HEK293T (cell line): ENCODE data around the gene MYH7.

Experiments
- BHLHE40 ChIP-seq: fragments of 450-650 bp; IDR thresholded peaks from 2 replicates; pipeline ENCODE4 v1.6.1; 2016; ENCODE audit warnings: mild to moderate bottlenecking, moderate library complexity, borderline replicate concordance
- ELF4 ChIP-seq: fragments of 450-650 bp; IDR thresholded peaks from 2 replicates; pipeline ENCODE4 v1.6.1; 2017; ENCODE audit warnings: antibody characterized with exemption
- FOXA1 ChIP-seq: fragments of 450-650 bp; IDR thresholded peaks from 2 replicates; pipeline ENCODE4 v1.6.1; 2016; ENCODE audit warnings: mild to moderate bottlenecking
- FOXK2 ChIP-seq: fragments of 450-650 bp; IDR thresholded peaks from 2 replicates; pipeline ENCODE4 v1.6.1; 2016; ENCODE audit warnings: mild to moderate bottlenecking
- FOXM1 ChIP-seq: fragments of 450-650 bp; IDR thresholded peaks from 2 replicates; pipeline ENCODE4 v1.6.1; 2017; ENCODE audit warnings: mild to moderate bottlenecking, borderline replicate concordance
- HDGF ChIP-seq: fragments of 450-650 bp; IDR thresholded peaks from 2 replicates; pipeline ENCODE4 v1.6.1; 2017; ENCODE audit warnings: antibody characterized with exemption, borderline replicate concordance
- L3MBTL2 ChIP-seq: fragments of 450-650 bp; conservative IDR thresholded peaks from 2 replicates; pipeline ENCODE4 v1.6.1; 2016; ENCODE audit warnings: mild to moderate bottlenecking
- LEF1 ChIP-seq: fragments of 450-650 bp; IDR thresholded peaks from 2 replicates; pipeline ENCODE4 v1.6.1; 2017; ENCODE audit warnings: mild to moderate bottlenecking, borderline replicate concordance
- NFRKB ChIP-seq: fragments of 450-650 bp; IDR thresholded peaks from 2 replicates; pipeline ENCODE4 v1.6.1; 2016; ENCODE audit warnings: mild to moderate bottlenecking, moderate library complexity
- SP1 ChIP-seq: fragments of 450-650 bp; IDR thresholded peaks from 2 replicates; pipeline ENCODE4 v1.6.1; 2017
- SUZ12 ChIP-seq: fragments of 450-650 bp; IDR thresholded peaks from 2 replicates; pipeline ENCODE4 v1.6.1; 2016; ENCODE audit warnings: mild to moderate bottlenecking
- TARDBP ChIP-seq: fragments of 450-650 bp; IDR thresholded peaks from 2 replicates; pipeline ENCODE4 v1.6.1; 2016
- ZNF384 ChIP-seq: fragments of 450-650 bp; IDR thresholded peaks from 2 replicates; pipeline ENCODE4 v1.6.1; 2016
- TF ChIP-seq, protein P1 (sequence below): fragments of 450-650 bp; IDR thresholded peaks from 2 replicates; pipeline ENCODE4 v1.6.1; 2016

DNA sequence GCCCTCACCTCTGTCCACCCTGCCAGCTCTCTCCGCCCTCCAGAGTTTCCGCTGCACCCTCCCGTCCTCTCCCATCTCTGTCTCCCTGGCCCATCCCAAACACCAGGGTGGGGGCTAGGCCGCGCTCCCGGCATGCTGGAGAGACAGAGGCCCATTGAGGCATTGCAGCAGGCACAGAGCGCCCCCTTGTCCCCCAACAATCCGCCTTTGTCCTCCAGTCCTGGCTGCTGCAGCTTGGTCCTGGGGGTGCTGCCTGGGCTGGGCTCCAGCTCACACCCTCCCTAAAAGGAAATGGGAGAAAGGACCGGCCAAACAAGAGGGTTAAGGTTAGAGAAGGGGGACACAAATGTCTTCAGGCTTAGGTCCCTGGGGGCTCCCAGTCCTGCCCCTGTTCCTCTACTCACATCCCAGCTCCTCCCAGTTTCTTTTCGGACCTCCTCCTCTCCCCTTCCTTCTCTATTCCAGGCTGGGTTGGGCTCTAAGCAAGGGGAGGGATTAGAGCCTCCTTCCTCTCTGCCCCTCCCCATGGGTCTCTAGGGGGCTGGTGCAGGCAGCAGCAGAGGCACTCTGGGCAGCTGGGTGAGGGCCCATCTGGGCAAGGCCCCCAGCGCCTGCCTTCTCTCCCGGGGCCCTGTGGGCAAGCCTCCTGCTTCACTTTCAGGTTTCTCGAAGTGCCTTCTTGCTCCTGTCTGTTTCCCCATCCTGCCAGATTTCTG is 58.8 kb downstream of the MYH7 start, which contains the start of gene CMTM5:
- TF ChIP-seq SUZ12: no peak
- no peak for TF ChIP-seq FOXA1
- TF ChIP-seq TARDBP: no peak
- TF ChIP-seq BHLHE40: no peak
- TF ChIP-seq, protein P1, sequence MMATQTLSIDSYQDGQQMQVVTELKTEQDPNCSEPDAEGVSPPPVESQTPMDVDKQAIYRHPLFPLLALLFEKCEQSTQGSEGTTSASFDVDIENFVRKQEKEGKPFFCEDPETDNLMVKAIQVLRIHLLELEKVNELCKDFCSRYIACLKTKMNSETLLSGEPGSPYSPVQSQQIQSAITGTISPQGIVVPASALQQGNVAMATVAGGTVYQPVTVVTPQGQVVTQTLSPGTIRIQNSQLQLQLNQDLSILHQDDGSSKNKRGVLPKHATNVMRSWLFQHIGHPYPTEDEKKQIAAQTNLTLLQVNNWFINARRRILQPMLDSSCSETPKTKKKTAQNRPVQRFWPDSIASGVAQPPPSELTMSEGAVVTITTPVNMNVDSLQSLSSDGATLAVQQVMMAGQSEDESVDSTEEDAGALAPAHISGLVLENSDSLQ: no peak
- TF ChIP-seq SP1: no peak
- no peak for TF ChIP-seq FOXK2
- no peak for TF ChIP-seq NFRKB
- TF ChIP-seq HDGF: no peak
- TF ChIP-seq FOXM1: no peak
- TF ChIP-seq L3MBTL2: no peak
- TF ChIP-seq ELF4: no peak
- TF ChIP-seq LEF1: no peak
- TF ChIP-seq ZNF384: no peak
